ENCODE measurements around the gene BBS10.
"Not testable (repeated sequence)": the region's sequence is repeated elsewhere in the genome, so short reads cannot be mapped to it uniquely, and the experiment has no call there.

The BBS10 gene

DNA sequence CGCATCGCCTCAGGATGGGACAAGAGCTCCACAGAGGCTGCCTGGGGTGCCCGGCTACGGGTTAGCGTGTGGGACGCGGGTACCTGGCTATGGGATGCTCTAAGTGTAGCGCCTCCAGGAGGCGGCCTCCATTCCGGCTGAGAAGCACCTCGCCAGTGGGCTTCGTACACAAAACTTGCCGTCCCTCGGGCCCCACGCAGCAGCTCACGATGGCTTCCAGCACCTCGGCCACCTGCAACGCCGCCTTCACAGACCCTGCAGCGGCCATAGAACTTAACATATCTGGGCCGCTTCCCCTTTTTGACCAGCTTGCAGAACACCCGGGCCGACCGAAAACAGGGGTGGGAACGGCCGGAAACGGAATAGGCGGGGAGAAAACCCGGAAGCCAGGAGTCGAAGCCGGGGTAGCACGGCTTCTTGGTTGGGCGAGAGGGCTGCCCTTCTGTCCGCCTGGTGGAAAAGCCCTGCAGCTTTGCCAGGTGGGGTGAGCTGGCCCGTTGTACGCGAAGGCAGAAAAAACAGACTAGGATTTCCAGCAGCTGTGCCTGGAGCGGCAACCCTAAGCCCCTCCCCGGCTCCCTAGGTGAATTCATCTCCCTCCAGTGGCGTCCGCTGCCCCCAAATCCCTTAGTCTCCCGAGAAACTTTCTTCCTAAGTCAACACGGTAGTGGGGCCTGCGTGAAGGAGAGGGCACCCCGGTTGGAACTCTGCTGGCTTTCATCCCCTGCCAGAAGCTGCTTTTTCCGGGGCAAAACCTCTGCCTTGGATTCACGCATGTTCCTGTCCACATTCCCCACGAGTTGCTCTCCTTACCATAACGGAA is at the start of gene BBS10:
Gene BBS10, minus strand, starts transcription at position 337 of the 823 bp plus-strand sequence. Its CDS starts 57 bp downstream, at position 280.
- DNase-seq = peak; percentile 83

DNA sequence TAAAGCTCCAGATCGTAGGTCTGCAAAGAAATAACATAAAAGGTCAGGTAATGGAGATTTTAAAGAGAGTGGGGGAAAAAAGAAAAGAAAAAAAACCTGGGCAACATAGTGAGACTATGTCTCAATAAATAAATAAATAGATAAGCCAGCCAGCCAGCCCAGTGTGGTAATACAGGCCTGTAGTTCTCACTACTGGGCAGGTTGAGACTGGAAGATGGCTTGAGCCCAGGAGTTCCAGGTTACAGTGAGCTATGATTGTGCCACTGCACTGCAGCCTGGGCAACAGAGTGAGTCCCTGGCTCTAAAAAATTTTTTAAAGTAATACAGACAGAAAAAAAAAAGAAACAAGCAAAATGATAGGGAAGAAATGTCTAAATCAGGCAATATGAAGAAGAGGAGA is 43.2 kb upstream of the BBS10 start:
- no peak for DNase-seq

DNA sequence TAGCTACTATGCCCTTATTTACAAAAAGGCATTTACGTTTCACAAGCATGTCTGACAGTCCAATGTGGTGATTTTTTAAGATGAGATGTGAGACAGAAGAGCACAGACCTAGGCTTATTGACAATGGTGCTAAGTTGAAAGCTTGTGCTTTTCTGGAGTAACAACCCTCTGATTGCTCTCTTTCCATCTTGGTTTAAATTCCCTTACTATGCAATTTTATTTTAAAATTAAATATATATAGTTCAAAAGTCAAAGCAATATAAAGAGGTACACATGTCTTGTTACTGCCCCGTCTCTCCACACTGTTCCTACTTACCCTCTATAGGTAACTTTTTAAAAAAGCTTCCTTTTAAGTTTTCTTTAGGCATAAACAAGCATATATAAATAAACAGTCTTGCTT is 39.4 kb upstream of the BBS10 start:
- DNase-seq = no peak

DNA sequence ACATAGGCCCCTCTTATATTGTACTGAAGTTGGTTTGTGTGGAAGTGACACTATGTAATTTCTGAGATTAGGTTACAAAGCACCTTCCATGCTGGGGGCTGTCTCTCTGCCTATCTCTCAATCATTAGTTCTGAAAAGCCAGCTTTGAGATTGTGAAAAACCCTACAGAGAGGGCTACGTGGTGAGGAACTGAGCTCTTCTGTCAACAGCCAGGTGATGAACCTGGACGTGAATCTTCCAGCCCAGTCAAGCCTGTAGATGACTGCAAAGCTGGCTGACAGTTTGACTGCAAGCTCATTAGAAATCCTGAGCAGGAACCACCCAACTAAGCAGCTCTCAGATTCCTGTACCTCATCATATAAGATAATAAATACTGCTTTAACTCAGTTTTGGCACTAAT is 36.3 kb upstream of the BBS10 start:
- no peak for DNase-seq

DNA sequence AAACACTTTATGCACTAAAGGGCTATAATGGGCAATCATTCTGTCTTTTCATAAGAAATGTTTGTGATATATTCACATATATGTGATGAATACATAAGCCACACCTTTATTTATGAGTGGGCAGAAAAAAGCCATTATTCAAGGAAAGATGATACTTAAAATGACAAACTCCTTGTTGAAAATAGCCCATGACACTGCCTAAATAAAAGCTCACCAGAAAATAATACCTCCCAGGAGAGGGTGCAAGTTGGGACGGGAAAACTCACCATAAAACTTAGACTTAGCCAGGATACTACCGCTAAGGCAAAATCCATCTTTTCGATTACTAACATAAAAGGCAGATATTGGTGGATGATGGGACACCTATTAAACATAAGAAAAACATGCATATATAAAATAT is 35.8 kb upstream of the BBS10 start:
- DNase-seq = no peak

DNA sequence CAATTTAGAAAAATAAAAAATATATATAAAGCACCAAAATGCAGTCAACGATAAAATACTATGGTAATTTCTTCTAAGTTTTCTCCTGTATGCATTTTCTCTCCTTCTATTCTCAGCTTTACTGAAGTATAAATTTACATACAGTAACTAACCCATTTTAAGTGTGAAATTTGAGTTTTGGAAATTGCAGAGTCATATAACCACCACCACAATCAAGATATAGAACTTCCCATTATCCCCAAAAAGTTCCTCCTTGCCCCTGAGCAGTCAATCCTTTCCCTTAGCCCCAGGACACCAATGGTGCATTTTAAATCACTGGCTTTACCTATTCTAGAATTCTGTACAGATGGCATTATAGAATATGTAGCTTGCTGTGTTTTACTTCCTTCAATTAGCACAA is 31.0 kb upstream of the BBS10 start:
- no peak for DNase-seq

DNA sequence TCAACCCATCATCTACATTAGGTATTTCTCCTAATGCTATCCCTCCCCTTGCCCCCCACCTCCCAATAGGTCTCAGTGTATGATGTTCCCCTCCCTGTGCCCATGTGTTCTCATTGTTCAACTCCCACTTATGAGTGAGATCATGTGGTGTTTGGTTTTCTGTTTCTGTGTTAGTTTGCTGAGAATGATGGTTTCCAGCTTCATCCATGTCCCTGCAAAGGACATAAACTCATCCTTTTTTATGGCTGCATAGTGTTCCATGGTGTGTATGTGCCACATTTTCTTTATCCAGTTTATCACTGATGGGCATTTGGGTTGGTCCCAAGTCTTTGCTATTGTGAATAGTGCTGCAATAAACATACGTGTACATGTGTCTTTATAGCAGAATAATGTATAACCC is 28.7 kb upstream of the BBS10 start:
- not testable (repeated sequence) for DNase-seq

DNA sequence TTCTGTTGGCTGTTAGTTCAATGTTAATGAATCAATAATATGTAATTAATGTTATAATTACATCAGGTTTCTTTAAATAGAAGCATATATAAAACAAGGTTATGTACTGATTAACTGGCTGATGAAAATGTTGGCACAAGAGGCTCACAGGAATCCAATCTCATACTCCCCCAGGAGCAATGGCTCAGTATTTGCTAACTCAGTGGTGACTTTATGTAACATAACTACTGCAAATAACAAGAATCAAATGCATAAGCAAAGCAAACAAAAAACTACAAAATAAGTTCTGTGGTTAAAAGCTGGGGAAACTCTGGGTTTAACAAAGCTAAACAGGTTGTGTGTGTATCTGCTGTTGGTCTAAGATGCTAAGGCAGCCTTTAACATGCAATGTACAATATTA is 27.7 kb upstream of the BBS10 start:
- DNase-seq = no peak

DNA sequence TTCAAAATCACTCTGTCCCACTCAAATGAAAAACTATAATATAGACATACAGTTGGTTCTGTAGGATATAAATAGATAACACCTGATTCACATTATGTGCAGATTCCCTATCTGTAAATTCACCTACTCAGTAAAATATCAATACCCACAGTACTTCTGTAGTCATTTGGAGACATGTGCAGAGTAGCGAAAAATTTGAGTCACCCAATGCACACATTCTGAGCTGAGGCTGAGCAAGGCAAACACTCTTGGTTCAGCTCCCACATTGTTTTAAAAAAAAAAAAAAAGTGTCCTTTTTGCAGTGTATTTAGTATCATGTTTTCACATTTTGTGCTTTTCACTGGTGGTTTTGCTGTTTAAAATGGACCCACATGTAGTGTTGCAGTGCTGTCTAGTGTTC is 27.3 kb upstream of the BBS10 start:
- DNase-seq = no peak

DNA sequence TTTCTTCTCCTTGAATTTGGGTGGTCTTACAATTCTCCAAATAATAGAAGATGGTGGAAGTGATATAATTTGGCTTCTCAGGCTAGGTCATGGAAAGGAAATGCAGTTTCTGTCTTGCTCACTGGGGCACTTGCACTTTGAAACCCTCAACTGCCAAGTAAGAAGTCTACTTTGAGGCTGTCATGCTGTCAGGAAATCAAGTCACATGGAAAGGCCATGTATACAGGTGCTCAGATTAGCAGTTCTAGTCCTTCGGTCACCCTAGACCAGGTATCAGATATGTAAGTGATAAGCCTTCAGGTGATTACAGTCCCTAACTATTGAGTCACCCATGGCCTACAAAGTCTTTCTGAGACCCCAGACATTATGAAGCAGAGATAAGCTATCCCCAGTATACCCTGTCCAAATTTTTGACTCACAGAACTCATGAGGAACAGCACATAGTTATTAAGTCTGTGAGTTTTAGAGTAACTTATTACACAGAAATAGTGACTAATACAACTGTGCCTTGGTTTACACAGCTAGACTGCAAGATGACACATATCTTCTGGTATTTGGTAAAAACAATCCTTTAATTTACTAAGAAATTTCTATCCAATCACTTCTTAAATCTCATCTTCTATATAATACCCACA is 26.3 kb upstream of the BBS10 start:
- DNase-seq = no peak

DNA sequence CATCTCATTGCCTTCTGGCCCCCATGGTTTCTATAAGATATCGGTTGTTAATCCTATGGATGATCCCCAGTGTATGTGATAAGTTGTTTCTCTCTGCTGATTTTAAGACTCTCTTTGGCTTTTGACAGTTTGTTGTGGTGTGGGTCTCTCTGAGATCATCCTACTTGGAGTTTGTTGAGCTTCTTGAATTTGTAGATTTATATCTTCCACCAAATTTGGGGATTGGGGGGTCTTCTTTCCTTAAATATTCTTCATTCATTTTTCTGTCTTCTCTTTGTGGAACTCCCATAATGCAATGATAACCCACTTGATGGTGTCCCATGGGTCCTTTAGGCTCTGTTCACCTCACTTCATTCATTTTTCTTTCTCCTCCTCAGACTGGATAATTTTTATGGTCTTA is 20.0 kb upstream of the BBS10 start:
- DNase-seq = no peak

DNA sequence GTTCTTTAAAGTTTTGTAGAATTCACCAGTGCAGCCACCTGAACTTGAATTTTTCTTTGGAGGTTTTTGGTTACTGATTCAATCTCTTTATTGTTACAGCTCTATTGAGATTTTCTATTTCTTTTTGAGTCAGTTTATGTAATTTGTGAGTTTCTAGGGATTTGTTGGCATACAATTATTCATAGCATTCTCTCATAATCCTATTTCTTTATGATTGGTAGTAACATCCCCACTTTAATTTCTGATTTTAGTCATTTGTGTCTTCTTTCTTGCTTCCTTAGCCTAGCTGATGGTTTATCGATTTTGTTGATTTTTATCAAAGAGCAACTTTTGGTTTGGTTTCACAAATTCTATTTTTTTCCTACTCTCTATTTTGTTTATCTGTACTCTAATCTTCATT is 17.9 kb upstream of the BBS10 start:
- no peak for DNase-seq

DNA sequence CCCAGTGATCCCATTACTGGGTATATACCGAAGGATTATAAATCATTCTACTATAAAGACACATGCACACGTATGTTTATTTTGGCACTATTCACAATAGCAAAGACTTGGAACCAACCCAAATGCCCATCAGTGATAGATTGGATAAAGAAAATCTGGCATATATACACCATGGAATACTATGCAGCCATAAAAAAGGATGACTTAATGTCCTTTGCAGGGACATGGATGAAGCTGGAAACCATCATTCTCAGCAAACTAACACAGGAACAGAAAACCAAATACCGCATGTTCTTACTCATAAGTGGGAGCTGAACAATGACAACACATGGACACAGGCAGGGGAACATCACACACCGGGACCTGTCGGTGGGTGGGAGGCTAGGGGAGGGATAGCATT is 15.9 kb upstream of the BBS10 start:
- not testable (repeated sequence) for DNase-seq

DNA sequence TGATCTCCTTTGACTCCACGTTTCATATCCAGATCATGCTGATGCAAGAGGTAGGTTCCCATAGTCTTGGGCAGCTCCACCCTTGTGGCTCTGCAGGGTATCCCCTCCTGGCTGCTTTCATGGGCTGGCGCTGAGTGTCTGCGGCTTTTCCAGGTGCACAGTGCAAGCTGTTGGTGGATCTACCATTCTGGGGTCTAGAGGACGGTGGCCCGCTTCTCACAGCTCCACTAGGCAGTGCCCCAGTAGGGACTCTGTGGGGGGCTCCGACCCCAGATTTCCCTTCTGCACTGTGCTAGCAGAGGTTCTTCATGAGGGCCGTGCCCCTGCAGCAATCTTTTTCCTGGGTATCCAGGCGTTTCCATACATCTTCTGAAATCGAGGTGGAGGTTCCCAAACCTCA is 12.1 kb upstream of the BBS10 start:
- DNase-seq = no peak

DNA sequence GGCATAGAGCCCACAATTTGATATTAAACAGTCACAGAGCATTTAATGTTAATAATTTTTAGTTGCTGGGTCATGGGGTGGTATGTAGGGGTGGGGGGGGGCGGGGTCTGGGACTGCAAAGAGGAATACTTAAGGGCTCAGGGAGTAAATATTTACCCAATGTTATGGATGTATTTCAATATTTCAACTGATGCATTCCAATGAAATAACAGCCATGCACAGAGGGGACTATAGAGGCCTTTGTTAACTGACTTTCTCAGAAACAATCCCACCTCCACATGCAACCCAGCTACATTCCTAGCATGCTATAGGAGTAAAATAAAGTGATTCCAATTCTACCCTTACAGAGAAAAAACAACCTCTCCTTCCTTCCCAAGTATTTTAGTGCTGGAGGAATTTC is 7.9 kb upstream of the BBS10 start:
- DNase-seq = no peak

DNA sequence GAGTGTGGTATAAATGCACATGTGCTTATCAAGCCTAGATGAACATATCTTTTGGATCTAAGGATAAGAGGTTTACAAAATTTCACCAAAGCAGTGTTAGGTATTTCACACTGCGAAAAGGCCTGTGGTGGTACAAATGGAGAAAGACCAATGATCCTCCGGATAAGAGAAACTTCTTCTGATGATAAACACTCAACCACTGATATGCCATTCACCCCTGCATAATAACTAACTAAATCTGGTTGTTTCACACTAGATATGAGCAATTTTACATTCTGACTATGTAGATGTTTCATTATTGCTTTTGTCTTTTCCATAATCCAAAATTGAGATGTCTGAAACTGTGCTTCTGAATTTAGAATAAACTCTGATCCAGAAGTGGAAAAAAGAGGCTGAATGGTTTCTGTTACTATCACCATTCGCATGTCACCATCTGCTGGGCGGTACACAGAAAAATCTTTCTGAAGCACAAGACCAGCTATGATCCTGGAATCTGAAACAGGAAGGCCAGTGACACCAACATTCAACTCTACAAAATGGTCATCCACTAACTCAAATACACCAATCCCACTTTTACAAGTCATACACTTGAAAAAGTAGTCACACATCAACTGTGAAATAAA is 1.3 kb downstream of the BBS10 start:
- no peak for DNase-seq

DNA sequence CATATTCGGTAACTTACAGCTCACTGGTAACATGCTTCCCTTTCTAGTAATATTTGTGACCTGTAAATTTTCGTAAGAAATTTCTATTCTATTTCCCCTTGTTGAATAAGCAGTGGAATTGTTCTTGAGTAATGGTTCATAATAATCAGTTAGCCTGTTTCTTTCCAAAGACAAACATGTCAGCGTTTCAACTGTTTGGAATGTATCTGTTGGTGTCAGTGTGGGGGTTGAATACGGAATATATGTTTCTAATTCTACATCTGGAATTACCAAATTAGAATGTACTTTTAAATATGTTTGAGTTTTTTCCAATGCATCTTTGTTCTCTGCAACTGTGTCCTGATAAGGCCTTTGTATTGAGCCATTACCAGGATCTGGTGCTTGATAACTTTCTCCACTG is 2.0 kb downstream of the BBS10 start:
- no peak for DNase-seq

DNA sequence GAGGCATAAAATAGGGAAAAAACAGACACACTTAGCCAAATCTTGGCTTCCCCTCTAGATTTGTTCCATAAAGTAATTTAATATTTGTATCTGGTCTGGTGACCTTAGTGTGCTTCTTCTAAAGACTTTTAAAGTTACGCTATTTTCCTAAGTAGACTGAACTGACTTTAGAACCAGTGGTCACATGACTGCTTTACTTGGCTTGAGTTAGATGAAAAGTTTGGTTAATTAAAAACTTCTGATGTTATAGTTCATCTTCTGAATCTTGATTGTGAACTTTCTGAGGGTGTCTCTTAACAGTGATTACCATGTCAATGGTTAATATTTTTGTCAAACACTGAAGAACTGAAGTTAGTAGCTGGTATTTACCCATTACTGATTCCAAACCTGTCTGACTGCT is 2.6 kb downstream of the BBS10 start:
- no peak for DNase-seq

DNA sequence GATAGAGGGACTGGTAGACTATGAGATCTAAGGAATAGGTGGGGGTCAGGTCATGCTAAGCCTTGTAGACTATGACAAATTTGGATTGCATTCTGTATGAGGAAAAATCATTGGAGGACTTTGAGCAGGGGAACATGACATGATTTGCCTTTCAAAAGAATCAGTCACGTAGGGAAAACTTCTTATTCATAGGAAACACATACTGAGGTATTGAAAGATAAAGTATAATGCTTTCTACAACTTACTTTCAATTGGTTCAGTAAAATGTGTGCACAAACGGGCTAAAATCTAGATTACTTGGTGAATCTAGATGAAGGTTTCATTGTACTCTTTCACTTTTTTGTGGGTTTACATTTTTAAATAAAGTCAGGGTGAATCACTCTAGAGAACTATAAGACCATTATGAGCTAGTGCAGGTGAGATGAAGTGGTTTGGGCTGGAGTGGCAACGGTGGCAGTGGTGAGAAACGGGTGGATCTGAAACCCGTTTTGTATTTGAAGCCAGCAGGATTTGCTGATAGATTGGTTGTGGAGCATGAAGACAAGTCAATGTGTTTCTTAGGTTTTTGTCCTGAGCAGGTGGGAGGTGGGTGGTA is 6.7 kb downstream of the BBS10 start:
- DNase-seq = no peak

DNA sequence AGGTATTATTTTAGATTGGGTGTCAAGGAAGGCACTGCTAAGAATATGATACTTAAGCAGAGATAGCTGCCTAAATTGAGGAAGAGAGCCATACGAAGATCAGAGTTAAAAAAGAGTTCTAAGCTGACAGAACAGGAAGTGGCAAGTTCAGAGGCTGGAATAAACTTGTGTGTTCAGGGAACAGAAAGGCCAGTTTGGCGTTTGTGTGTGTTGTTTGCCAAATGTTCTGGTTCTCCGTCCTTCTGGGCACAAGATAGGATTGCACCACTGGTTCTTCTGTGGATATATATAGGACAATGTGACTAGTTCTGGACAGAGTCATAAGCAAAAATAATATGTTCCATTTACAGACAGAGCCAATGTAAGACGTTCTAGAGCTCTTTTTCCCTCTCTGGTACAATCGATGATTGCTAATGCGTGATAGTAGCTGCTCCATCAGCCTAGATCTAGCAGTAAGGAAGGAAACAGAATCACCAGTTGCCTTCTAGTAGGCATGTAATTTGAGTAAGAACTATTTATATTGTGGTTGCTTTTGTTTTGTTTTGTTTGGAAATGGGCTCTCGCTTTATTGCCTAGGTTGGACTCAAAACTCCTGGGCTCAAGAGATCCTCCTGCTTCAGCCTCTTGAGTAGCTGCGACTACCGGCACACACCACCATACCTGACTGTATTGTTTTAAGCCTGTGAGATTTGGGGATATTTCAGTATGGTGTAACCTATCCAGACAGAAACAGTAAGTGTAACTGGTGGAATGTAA is 7.4 kb downstream of the BBS10 start:
- DNase-seq = no peak

DNA sequence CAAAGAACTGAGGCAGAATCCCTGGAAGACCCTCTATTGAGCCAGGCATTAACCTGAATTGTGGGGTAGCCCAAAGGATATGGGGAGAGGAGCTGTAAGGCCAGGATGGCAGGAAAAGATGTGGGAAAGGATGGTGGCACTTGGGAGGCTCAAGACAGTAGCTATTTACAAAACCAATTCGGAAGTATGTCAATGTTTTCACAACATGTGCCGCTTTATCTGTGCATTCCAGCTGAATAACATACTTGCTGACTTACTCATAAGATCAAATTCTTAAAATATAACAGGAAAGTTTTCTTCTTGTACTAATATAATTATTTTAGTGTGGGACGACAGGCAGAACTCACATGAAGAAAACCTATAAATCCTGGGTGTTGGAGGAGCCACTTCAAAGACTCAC is 10.6 kb downstream of the BBS10 start:
- DNase-seq = no peak

DNA sequence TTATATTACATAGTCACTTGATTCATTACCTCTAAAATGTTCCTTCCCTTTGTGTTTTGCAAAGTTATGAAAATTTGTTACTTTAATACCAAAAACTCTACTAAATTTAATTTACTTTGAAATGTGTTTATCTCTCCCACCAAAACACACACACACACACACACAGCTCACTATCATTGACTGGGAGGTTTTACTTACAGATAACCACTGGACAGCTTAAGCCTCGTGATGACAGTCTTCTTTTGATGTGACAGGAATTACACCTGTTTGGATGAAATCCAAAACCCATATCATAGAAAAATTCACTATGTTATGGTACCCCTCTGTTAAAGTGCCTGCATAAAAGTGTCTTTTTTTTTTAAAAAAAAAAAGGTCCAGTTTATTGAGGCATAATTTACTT is 15.6 kb downstream of the BBS10 start:
- no peak for DNase-seq

DNA sequence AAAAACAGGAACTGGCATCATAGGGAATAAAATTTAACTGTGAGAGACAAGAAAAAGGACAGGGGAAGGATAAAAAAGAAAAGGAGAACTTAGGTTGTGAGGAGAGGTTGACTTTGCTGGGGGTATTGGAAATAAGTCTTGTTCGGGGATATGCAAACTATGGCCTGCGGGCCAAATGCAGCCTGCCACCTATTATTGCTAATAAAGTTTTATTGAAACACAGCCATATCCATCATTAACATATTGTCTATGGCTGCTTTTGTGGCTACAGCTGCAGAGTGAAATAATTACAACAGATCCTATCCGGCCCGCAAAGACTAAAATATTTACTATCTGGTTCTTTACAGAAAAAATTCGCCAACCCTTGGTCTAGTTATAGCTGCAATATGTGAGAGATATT is 18.6 kb downstream of the BBS10 start:
- DNase-seq = no peak
